A549 treated with CpdA at 1 μM for 4 hours (cell line): ENCODE data around the gene NDEL1. TPM values are rescaled to one million over a fixed set of nuclear protein-coding genes. Genes with fewer than 3 reads are reported as not detected.

Experiments
- total RNA-seq: library from RNA; stranded (reverse); fragments of 200-300 nt; extraction: Qiagen RNA extraction; gene quantifications from 5 replicates; pipeline ENCODE4 v1.2.3, GENCODE V29; 2022; ENCODE audit warnings: low read depth

NDEL1 gene
- 52.5 to 65.7 TPM (median 57.8 TPM) in 5 replicates for total RNA-seq

GRCh38 chr17:8435245-8436168, at the start of gene NDEL1:
Gene NDEL1 (plus strand): TSS chr17:8435884. CDS start chr17:8444272, 8,388 bp downstream.

GRCh38 chr17:8397636-8398035, 38.0 kb upstream of the NDEL1 start, which contains the start of gene RNF222:
Gene RNF222 (minus strand): TSS chr17:8397827. CDS start chr17:8393461, 4,366 bp downstream.

Other genes with a start within 250 kb of the NDEL1 start
- 5.2 to 8.6 TPM (median 8.4 TPM) in 5 replicates for gene BORCS6, start 245.7 kb upstream of the NDEL1 start, total RNA-seq
- 153 to 173 TPM (median 159 TPM) in 5 replicates for gene AURKB, start 225.3 kb upstream of the NDEL1 start, total RNA-seq
- 10.3 to 16.9 TPM (median 14.2 TPM) in 5 replicates for gene CTC1, start 187.8 kb upstream of the NDEL1 start, total RNA-seq
- 48.7 to 57.2 TPM (median 51.2 TPM) in 5 replicates for gene PFAS, start 186.6 kb upstream of the NDEL1 start, total RNA-seq
- 38.7 to 51.3 TPM (median 47.7 TPM) in 5 replicates for gene RANGRF, start 147.2 kb upstream of the NDEL1 start, total RNA-seq
- gene SLC25A35, start 140.5 kb upstream of the NDEL1 start, total RNA-seq, result 6.2 to 8.0 TPM (median 7.6 TPM) in 5 replicates
- gene ARHGEF15, start 125.6 kb upstream of the NDEL1 start, total RNA-seq, result not detected in 5 replicates
- not detected in 5 replicates for gene ODF4, start 96.0 kb upstream of the NDEL1 start, total RNA-seq
- 3,667 to 4,580 TPM (median 3,694 TPM) in 5 replicates for gene RPL26, start 52.7 kb upstream of the NDEL1 start, total RNA-seq
- gene RNF222, start 38.1 kb upstream of the NDEL1 start, total RNA-seq, result not detected in 5 replicates
- 16.3 to 29.9 TPM (median 23.2 TPM) in 5 replicates for gene MYH10, start 194.8 kb downstream of the NDEL1 start, total RNA-seq